HepG2 (cell line): Measurements from ENCODE around the gene COASY. TPM values are rescaled to one million over a fixed set of nuclear protein-coding genes. Genes with fewer than 3 reads are reported as not detected.

Experiments used
- EHMT2 ChIP-seq: fragments of 200-600 bp; sonication (generic); IDR thresholded peaks from 2 replicates; pipeline ENCODE4 v1.7.0; 2017; ENCODE audit warnings: antibody characterized with exemption, low read depth, low read length, borderline replicate concordance
- FLYWCH1 ChIP-seq: sonication (generic); formaldehyde crosslinking; IDR thresholded peaks from 2 replicates; pipeline ENCODE4 v1.8.1; 2023; ENCODE audit warnings: mild to moderate bottlenecking, missing genetic modification reagents
- FOXC1 ChIP-seq: sonication (generic); formaldehyde crosslinking; IDR thresholded peaks from 2 replicates; pipeline ENCODE4 v1.8.0; 2022; ENCODE audit warnings: mild to moderate bottlenecking, missing genetic modification reagents, borderline replicate concordance
- HNRNPL ChIP-seq: fragments of 200-400 bp; formaldehyde crosslinking; IDR thresholded peaks from 2 replicates; pipeline ENCODE4 v1.6.1; 2017; ENCODE audit warnings: mild to moderate bottlenecking, low read depth, low read length
- JUNB ChIP-seq: sonication (generic); formaldehyde crosslinking; IDR thresholded peaks from 2 replicates; pipeline ENCODE4 v1.8.0; 2022; ENCODE audit warnings: missing genetic modification reagents, mild to moderate bottlenecking, borderline replicate concordance
- SMAD3 ChIP-seq: sonication (generic); formaldehyde crosslinking; IDR thresholded peaks from 2 replicates; pipeline ENCODE4 v1.4.0; 2020; ENCODE audit warnings: missing genetic modification reagents
- SRSF9 ChIP-seq: fragments of 200-400 bp; formaldehyde crosslinking; IDR thresholded peaks from 2 replicates; pipeline ENCODE4 v1.6.1; 2018; ENCODE audit warnings: borderline replicate concordance, mild to moderate bottlenecking, low read depth, low read length; ENCODE audit not compliant: insufficient read depth, poor library complexity, severe bottlenecking
- ZNF317 ChIP-seq: sonication (generic); formaldehyde crosslinking; IDR thresholded peaks from 2 replicates; pipeline ENCODE4 v1.5.0; 2020; ENCODE audit warnings: mild to moderate bottlenecking, missing genetic modification reagents
- ZNF331 ChIP-seq: sonication (generic); formaldehyde crosslinking; IDR thresholded peaks from 2 replicates; pipeline ENCODE4 v1.4.0; 2020; ENCODE audit warnings: missing genetic modification reagents
- polyA plus RNA-seq, 8 experiments: library from polyadenylated mRNA; depleted of rRNA in 3 of 8; stranded (reverse) in 7 of 8; unstranded in 1 of 8; fragments of >200 nt; fragmentation: Illumina TruSeq in 4 of 8; extraction: Trizol in 4 of 8; gene quantifications; 2 replicates each; pipeline versions ENCODE4 v1.2.1 to v1.2.3, GENCODE V29; 2011 to 2016; ENCODE audit warnings: low read depth in 4 of 8, missing spikeins in 1 of 8, mixed read lengths in 1 of 8; ENCODE audit not compliant: insufficient read depth in 1 of 8
- total RNA-seq, 5 experiments: library from RNA; depleted of rRNA; stranded (reverse); fragments of >200 nt; fragmentation: Illumina TruSeq; extraction: Trizol; gene quantifications; 2 replicates each; pipeline ENCODE4 v1.2.3, GENCODE V29; 2016; ENCODE audit warnings: low read depth in 1 of 5
- TF ChIP-seq, protein P1 (sequence below): sonication (generic); formaldehyde crosslinking; IDR thresholded peaks from 2 replicates; pipeline ENCODE4 v1.4.0; 2020; ENCODE audit warnings: mild to moderate bottlenecking, missing genetic modification reagents, borderline replicate concordance
- TF ChIP-seq, protein P2 (sequence below): sonication (generic); formaldehyde crosslinking; IDR thresholded peaks from 2 replicates; pipeline ENCODE4 v1.5.1; 2020; ENCODE audit warnings: mild to moderate bottlenecking, moderate library complexity, missing genetic modification reagents
- TF ChIP-seq, protein P3 (sequence below): sonication (generic); formaldehyde crosslinking; IDR thresholded peaks from 2 replicates; pipeline ENCODE4 v1.5.0; 2020; ENCODE audit warnings: missing genetic modification reagents
- TF ChIP-seq, protein P4 (sequence below): sonication (generic); formaldehyde crosslinking; IDR thresholded peaks from 2 replicates; pipeline ENCODE4 v1.5.1; 2020; ENCODE audit warnings: missing genetic modification reagents, mild to moderate bottlenecking, borderline replicate concordance
- TF ChIP-seq, protein P5 (sequence below): sonication (generic); formaldehyde crosslinking; IDR thresholded peaks from 2 replicates; pipeline ENCODE4 v1.5.0; 2020; ENCODE audit warnings: missing genetic modification reagents, mild to moderate bottlenecking, borderline replicate concordance
- TF ChIP-seq, protein P6 (sequence below): sonication (generic); formaldehyde crosslinking; IDR thresholded peaks from 2 replicates; pipeline ENCODE4 v1.8.1; 2023; ENCODE audit warnings: missing genetic modification reagents, inconsistent platforms, borderline replicate concordance

Gene COASY
- total and polyA plus RNA-seq, 2 of the 13 experiments (the other 11 are each of a cell fraction or from before 2014, with no cell fraction given): 90.7 to 125 TPM

DNA sequence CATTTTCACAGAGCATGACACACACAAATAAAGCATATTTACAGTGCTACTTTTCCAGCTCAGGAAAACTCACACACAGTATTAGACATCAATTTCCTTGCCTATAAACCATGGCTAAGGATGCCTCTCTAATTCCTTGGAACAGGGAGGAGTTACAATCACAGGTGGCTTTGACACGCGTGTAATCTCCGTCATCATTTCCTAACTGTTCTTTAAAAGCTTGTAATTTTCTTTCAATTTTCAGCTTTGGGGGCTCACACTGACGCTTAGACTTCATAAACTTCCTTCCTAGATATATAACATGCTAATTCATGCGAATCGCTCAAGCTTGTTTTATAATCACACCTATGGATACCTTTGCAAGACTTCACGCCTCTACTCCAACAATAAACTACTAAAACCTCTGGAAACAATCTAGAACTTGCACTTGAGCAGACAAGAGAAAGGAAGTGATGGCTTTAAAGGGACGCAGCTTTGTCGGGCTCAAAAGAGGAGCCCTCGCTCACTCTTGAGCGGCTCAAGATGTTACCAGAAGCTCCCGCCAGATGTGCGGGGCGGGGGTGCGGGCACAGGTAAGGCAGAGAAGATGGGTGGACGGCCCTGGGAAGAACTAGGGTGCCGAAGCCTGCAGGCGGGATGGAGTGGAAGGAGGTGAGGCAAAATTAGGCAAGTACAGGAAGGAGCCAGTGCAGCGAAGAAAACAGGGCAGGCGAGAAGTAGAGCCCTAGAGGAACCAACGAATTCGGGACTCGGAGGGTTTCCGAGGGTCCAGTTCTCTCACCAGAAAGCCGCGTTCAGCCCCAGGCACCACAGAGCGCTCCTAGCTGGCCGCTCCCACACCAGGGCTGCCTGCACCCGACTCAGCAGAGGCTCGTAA is 46.6 kb downstream of the COASY start (continued):
- TF ChIP-seq HNRNPL (no peak), ZNF331 (CRISPR knock-in tag) (no peak), ZNF317 (CRISPR knock-in tag) (no peak), SMAD3 (CRISPR knock-in tag) (no peak), FOXC1 (CRISPR knock-in tag) (no peak), FLYWCH1 (CRISPR knock-in tag) (0 out of 2 replicates have a peak, but pooled peaks have one; percentile 39), EHMT2 (no peak), SRSF9 (no peak), JUNB (CRISPR knock-in tag) (no peak)
- TF ChIP-seq, protein P1, sequence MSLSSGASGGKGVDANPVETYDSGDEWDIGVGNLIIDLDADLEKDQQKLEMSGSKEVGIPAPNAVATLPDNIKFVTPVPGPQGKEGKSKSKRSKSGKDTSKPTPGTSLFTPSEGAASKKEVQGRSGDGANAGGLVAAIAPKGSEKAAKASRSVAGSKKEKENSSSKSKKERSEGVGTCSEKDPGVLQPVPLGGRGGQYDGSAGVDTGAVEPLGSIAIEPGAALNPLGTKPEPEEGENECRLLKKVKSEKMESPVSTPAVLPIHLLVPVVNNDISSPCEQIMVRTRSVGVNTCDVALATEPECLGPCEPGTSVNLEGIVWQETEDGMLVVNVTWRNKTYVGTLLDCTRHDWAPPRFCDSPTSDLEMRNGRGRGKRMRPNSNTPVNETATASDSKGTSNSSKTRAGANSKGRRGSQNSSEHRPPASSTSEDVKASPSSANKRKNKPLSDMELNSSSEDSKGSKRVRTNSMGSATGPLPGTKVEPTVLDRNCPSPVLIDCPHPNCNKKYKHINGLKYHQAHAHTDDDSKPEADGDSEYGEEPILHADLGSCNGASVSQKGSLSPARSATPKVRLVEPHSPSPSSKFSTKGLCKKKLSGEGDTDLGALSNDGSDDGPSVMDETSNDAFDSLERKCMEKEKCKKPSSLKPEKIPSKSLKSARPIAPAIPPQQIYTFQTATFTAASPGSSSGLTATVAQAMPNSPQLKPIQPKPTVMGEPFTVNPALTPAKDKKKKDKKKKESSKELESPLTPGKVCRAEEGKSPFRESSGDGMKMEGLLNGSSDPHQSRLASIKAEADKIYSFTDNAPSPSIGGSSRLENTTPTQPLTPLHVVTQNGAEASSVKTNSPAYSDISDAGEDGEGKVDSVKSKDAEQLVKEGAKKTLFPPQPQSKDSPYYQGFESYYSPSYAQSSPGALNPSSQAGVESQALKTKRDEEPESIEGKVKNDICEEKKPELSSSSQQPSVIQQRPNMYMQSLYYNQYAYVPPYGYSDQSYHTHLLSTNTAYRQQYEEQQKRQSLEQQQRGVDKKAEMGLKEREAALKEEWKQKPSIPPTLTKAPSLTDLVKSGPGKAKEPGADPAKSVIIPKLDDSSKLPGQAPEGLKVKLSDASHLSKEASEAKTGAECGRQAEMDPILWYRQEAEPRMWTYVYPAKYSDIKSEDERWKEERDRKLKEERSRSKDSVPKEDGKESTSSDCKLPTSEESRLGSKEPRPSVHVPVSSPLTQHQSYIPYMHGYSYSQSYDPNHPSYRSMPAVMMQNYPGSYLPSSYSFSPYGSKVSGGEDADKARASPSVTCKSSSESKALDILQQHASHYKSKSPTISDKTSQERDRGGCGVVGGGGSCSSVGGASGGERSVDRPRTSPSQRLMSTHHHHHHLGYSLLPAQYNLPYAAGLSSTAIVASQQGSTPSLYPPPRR (CRISPR knock-in tag): no peak
- TF ChIP-seq, protein P2, sequence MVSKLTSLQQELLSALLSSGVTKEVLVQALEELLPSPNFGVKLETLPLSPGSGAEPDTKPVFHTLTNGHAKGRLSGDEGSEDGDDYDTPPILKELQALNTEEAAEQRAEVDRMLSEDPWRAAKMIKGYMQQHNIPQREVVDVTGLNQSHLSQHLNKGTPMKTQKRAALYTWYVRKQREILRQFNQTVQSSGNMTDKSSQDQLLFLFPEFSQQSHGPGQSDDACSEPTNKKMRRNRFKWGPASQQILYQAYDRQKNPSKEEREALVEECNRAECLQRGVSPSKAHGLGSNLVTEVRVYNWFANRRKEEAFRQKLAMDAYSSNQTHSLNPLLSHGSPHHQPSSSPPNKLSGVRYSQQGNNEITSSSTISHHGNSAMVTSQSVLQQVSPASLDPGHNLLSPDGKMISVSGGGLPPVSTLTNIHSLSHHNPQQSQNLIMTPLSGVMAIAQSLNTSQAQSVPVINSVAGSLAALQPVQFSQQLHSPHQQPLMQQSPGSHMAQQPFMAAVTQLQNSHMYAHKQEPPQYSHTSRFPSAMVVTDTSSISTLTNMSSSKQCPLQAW: no peak
- TF ChIP-seq, protein P3, sequence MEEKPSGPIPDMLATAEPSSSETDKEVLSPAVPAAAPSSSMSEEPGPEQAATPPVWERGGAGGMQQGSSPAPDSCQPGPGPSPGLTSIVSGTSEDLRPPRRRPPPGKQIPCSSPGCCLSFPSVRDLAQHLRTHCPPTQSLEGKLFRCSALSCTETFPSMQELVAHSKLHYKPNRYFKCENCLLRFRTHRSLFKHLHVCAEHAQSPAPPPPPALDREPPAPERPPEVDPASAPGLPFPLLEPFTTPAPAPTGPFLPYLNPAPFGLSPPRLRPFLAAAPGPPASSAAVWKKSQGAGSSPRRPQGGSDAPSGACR (CRISPR knock-in tag): 0 out of 2 replicates have a peak, but pooled peaks have one; percentile 24
- TF ChIP-seq, protein P4, sequence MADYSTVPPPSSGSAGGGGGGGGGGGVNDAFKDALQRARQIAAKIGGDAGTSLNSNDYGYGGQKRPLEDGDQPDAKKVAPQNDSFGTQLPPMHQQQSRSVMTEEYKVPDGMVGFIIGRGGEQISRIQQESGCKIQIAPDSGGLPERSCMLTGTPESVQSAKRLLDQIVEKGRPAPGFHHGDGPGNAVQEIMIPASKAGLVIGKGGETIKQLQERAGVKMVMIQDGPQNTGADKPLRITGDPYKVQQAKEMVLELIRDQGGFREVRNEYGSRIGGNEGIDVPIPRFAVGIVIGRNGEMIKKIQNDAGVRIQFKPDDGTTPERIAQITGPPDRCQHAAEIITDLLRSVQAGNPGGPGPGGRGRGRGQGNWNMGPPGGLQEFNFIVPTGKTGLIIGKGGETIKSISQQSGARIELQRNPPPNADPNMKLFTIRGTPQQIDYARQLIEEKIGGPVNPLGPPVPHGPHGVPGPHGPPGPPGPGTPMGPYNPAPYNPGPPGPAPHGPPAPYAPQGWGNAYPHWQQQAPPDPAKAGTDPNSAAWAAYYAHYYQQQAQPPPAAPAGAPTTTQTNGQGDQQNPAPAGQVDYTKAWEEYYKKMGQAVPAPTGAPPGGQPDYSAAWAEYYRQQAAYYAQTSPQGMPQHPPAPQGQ (CRISPR knock-in tag): 0 out of 2 replicates have a peak, but pooled peaks have one; percentile 76
- TF ChIP-seq, protein P5, sequence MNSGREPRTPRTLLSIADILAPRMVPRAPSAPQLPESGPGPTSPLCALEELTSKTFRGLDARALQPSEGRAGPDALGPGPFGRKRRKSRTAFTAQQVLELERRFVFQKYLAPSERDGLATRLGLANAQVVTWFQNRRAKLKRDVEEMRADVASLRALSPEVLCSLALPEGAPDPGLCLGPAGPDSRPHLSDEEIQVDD (CRISPR knock-in tag): 0 out of 2 replicates have a peak, but pooled peaks have one; percentile 18
- TF ChIP-seq, protein P6, sequence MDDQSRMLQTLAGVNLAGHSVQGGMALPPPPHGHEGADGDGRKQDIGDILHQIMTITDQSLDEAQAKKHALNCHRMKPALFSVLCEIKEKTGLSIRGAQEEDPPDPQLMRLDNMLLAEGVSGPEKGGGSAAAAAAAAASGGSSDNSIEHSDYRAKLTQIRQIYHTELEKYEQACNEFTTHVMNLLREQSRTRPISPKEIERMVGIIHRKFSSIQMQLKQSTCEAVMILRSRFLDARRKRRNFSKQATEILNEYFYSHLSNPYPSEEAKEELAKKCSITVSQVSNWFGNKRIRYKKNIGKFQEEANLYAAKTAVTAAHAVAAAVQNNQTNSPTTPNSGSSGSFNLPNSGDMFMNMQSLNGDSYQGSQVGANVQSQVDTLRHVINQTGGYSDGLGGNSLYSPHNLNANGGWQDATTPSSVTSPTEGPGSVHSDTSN: no peak
